ENCODE measurements around the gene MMD. TPM values are rescaled to one million over a fixed set of nuclear protein-coding genes. Genes with fewer than 3 reads are reported as not detected.

Gene MMD
- total RNA-seq, 4 donors from 2014 or later, result 136 to 343 (median 201) TPM

- TF ChIP-seq, protein P1, sequence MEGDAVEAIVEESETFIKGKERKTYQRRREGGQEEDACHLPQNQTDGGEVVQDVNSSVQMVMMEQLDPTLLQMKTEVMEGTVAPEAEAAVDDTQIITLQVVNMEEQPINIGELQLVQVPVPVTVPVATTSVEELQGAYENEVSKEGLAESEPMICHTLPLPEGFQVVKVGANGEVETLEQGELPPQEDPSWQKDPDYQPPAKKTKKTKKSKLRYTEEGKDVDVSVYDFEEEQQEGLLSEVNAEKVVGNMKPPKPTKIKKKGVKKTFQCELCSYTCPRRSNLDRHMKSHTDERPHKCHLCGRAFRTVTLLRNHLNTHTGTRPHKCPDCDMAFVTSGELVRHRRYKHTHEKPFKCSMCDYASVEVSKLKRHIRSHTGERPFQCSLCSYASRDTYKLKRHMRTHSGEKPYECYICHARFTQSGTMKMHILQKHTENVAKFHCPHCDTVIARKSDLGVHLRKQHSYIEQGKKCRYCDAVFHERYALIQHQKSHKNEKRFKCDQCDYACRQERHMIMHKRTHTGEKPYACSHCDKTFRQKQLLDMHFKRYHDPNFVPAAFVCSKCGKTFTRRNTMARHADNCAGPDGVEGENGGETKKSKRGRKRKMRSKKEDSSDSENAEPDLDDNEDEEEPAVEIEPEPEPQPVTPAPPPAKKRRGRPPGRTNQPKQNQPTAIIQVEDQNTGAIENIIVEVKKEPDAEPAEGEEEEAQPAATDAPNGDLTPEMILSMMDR (IDR thresholded peaks at IDR 0.05; ENCODE audit: low read depth), result no peak
These were observed 12.2 kb upstream of the MMD start for GRCh38 chr17:55433629-55434422.

DNA sequence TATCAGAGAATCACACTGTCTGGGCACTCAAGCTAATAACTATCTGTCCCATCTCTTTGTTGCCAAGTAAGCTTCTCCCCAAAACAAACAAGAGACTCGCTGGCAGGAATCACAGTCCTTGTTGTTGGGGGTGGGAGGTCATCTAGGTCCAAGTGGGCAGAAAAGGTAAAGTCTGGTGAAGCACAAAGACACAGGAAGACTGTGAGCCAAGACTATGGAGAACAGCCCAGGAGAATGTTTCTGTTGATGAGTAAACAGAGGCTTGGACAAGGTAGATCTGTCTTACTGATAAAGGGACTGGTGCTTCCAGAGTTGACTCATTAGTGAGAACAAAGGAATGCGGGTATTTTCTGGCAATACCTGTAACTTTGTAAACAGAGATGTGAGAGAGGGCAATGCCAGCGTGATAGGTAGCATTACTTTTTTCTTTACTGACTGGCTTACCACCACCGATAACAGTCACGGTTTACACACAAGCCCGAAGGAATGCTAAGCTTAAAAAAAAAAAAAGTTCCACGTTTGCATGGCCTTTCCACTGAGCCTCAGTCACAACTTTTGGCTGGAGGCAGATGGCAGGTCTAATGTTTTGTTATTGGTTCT lies 11.5 kb upstream of the MMD start:
- TF ChIP-seq, protein P1 (IDR thresholded peaks at IDR 0.05; ENCODE audit: low read depth), result no peak

DNA sequence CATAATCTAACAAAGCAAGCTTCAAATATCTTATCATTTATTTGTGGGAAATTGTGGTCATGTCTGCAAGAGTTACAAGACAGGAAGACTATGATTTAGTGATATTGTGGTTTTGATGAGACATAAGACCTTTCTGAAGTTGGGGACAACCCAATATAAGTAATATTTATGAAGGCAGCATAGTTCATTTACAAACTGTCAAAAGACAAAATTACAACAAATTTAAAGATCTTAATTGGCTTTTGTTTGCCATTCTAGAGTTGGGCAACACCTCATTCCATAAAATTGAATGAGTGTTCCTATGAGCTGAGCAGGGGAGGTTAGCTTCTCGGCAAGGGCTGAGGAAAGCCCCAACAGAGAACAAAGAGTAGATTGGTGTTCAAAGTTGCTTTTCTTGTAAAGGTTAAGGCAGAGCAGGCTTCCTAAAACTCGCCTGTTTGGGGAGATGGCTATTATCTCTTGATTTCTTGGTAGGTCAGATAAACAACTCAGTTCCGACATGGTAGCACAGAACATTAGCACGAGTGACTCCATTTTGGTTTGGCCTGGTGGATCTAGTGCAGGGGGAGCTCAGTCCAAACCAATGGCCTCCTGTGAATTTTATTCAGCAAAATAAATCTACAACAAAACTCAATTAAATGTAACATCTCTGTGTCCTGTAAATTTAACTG lies 10.9 kb upstream of the MMD start:
- TF ChIP-seq, protein P1 (IDR thresholded peaks at IDR 0.05; ENCODE audit: low read depth), result no peak

DNA sequence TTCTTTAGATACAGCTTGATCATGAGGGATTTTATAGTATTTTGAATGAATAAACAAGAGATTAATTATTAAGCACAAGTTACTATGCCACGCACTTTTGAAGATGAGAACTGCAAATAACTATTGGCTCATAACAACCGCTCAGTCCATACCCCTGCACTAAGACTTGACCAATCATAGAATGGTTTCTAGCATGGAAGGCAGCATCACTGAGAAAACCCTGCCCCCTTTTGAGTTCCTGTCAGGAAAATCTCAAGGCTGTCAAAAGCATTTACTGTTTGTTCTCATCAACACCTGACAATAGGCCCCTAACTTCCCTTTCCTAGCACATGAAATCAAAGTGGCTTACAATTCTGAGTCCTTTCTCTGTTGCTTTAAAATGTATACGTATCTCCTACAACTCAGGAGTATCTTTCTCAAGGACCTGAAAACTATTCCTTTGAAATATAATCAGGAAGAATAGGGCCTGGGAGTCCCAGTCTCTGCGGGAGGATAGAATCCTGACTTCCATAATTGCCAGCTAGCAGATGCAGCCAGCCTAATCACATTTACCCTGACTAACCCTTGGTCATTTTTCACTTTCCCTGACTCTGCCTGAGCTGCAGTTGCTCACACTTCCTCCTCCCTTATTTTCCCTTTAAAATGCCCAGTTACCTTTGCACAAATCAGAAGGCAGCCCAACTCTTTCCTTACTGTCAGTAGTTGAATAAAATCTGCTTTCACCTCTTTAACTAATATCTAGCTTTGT lies 9.1 kb upstream of the MMD start:
- TF ChIP-seq, protein P1 (IDR thresholded peaks at IDR 0.05; ENCODE audit: low read depth), result no peak

- TF ChIP-seq, protein P1 (IDR thresholded peaks at IDR 0.05; ENCODE audit: low read depth), result no peak
These were observed 5.9 kb upstream of the MMD start for GRCh38 chr17:55427587-55427882.

DNA sequence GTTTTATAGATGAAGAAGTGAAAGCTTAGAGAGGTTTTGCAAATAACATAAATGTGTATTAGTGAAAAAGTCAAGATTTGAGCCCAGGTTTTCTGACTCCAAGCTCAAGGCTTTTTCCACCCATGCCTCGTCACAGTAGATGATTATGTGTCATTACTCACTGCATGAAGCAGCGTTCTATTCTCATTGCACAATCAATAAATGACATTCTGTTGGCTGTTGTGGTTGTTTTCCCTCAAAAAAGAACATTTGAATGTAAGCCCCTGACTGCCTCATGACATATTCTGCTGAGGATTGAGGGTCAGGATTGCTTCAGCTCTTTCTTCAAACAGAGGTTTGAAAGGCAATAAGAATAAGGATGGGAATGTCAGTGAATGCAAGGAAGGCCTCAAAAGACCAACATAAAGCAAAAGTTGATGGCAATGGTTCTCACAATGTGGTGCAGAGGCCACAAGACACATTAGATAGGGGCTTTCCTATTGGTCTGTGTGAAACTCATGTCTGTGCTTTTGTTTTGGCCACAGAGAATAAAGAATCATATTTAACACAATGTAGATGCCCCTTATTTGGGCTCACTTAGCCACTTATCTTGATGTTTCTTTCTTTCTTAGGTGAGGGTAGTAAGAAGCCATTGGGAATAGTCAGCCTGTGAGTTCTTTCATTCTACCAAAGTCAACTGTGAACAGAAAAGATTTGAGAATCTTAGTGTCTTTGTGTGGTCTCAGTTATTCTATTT lies 5.4 kb upstream of the MMD start:
- TF ChIP-seq, protein P1 (IDR thresholded peaks at IDR 0.05; ENCODE audit: low read depth), result no peak

All from subcutaneous adipose tissue (tissue), 4 donors.